DOHH2 (cell line): ENCODE data around the gene GNB1L.

Experiments
- H3F3A ChIP-seq: fragments of 200-600 bp; sonication (generic), shearing (Covaris generic); 2 replicates; pipeline ENCODE4 v1.6.0; 2016; ENCODE audit warnings: antibody characterized with exemption, mild to moderate bottlenecking; ENCODE audit not compliant: control insufficient read depth, insufficient read depth
- H3K27ac ChIP-seq: fragments of 200-600 bp; sonication (generic); 2 replicates; pipeline ENCODE4 v1.5.1; 2014; ENCODE audit warnings: low read depth, mild to moderate bottlenecking, low read length, moderate library complexity
- H3K27me3 ChIP-seq: fragments of 200-600 bp; sonication (generic); 2 replicates; pipeline ENCODE4 v1.6.1; 2014; ENCODE audit warnings: mild to moderate bottlenecking, low read length, mixed read lengths; ENCODE audit not compliant: control insufficient read depth
- H3K36me3 ChIP-seq: fragments of 200-600 bp; sonication (generic); 2 replicates; pipeline ENCODE4 v1.6.1; 2014; ENCODE audit warnings: mild to moderate bottlenecking, low read length, moderate library complexity, mixed read lengths; ENCODE audit not compliant: control insufficient read depth
- H3K4me1 ChIP-seq: fragments of 200-600 bp; sonication (generic); 2 replicates; pipeline ENCODE4 v1.6.1; 2014; ENCODE audit warnings: mild to moderate bottlenecking, low read length, mixed read lengths; ENCODE audit not compliant: control insufficient read depth
- H3K4me2 ChIP-seq: fragments of 200-600 bp; sonication (generic); 2 replicates; pipeline ENCODE4 v1.6.0; 2014; ENCODE audit warnings: mild to moderate bottlenecking, low read length, moderate library complexity
- H3K4me3 ChIP-seq: fragments of 200-600 bp; sonication (generic); 2 replicates; pipeline ENCODE4 v1.5.1; 2014; ENCODE audit warnings: mild to moderate bottlenecking, low read length, mixed read lengths
- H3K79me2 ChIP-seq: fragments of 200-600 bp; sonication (generic); 2 replicates; pipeline ENCODE4 v1.6.1; 2014; ENCODE audit warnings: mild to moderate bottlenecking, low read length, mixed read lengths; ENCODE audit not compliant: control insufficient read depth
- H3K9me2 ChIP-seq: fragments of 200-600 bp; sonication (generic); replicated peaks from 2 replicates; pipeline ENCODE4 v1.6.1; 2014; ENCODE audit warnings: mild to moderate bottlenecking, low read length, mixed read lengths; ENCODE audit not compliant: control insufficient read depth
- H3K9me3 ChIP-seq: fragments of 200-600 bp; sonication (generic); 2 replicates; pipeline ENCODE4 v1.6.1; 2014; ENCODE audit warnings: antibody characterized with exemption, low read length, mixed read lengths; ENCODE audit not compliant: control insufficient read depth, insufficient read depth
- H4K20me1 ChIP-seq: fragments of 200-600 bp; sonication (generic); 2 replicates; pipeline ENCODE4 v1.6.0; 2014; ENCODE audit warnings: low read depth, mild to moderate bottlenecking, antibody characterized with exemption, low read length, moderate library complexity; ENCODE audit not compliant: control insufficient read depth, insufficient read depth
- EZH2phosphoT487 ChIP-seq: fragments of 200-600 bp; sonication (generic); IDR thresholded peaks from 2 replicates; pipeline ENCODE4 v1.6.1; 2017; ENCODE audit warnings: borderline replicate concordance, mild to moderate bottlenecking, antibody characterized with exemption, low read length, moderate library complexity, mixed read lengths
- TF ChIP-seq, protein P1 (sequence below): fragments of 200-600 bp; sonication (generic); IDR thresholded peaks from one replicate; pipeline ENCODE4 v1.5.1; 2014; ENCODE audit warnings: antibody characterized with exemption, mild to moderate bottlenecking, low read depth, low read length; ENCODE audit not compliant: poor library complexity, severe bottlenecking

GNB1L gene

DNA sequence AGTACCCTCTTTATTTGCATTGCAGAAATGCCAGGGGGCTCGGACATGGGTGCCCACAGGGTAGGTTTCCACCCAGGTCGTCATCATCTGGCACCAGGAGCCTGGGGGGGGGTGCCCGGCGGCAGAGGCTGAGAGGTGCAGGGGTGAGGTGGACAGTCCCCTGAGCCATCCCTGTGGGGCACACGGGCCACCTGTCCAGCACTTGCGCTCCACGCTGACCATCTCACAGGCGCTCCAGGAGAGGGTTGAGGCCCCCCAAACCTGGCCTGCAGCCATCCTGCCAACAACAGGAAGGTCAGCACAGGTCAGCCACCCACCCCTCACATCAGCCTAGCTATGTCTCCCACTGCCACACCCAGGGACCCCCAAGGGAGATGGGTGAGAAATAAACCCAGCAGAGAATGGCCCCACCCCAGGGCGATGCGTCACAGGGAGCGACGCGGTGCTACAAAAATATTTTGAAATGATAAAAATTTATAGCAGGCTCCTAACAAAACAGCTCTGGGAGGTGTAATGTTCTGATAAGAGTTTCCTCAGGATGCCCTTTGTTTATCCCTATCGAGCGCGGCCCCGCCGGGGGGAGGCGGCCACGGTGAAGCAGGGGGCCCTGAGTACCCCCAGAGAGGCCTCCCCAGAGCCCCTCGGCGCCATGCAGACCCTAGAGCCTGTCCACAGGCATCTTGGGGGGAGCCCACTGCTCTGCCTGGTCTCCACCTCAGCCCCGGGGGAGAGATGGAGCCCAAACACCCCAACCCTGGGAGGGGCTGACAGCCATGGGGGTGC, 21.0 kb upstream of the GNB1L start:
- no peak overlapping the region for H3K4me2 ChIP-seq
- no peak overlapping the region for H3K4me3 ChIP-seq
- no peaks in the 10 kb centered on the region for H3K9me3 ChIP-seq
- peaks cover 5% of the 10 kb centered on the region; the same call in 1 of the 2 replicates for H3K4me1 ChIP-seq
- H3K27me3 ChIP-seq = no peaks in the 10 kb centered on the region
- no peak overlapping the region for H3K27ac ChIP-seq
- TF ChIP-seq, protein P1, sequence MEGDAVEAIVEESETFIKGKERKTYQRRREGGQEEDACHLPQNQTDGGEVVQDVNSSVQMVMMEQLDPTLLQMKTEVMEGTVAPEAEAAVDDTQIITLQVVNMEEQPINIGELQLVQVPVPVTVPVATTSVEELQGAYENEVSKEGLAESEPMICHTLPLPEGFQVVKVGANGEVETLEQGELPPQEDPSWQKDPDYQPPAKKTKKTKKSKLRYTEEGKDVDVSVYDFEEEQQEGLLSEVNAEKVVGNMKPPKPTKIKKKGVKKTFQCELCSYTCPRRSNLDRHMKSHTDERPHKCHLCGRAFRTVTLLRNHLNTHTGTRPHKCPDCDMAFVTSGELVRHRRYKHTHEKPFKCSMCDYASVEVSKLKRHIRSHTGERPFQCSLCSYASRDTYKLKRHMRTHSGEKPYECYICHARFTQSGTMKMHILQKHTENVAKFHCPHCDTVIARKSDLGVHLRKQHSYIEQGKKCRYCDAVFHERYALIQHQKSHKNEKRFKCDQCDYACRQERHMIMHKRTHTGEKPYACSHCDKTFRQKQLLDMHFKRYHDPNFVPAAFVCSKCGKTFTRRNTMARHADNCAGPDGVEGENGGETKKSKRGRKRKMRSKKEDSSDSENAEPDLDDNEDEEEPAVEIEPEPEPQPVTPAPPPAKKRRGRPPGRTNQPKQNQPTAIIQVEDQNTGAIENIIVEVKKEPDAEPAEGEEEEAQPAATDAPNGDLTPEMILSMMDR = no peak
- no peak for TF ChIP-seq EZH2phosphoT487
- no peaks in the 10 kb centered on the region for H3F3A ChIP-seq
- H4K20me1 ChIP-seq = no peaks in the 10 kb centered on the region
- no peaks in the 10 kb centered on the region for H3K79me2 ChIP-seq
- no peaks in the 10 kb centered on the region for H3K36me3 ChIP-seq
- no peaks in the 10 kb centered on the region for H3K9me2 ChIP-seq

DNA sequence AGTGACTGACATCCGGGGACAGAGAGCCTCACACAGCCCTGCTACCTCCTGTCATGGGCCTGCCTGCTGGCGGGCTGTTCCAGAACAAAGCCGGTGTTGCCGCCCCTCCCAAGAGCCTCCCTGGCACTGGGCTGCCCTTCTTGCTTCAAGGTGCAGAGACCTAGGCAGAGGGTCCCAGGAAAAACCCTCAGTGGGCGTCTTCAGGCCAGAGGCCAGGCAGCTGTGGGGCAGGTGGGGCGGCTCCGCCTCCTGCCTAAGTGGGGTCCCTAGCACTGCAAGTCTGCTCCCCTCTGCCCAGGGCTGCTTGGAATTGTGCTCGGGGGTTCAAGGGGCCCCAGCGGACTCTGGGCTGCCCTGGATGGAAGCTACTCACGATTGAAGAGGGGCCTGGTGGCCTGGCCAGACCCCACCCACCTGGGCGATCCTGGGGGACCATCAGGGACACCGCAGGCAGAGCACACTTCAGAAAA, 20.4 kb upstream of the GNB1L start:
- no peaks in the 10 kb centered on the region for H3K79me2 ChIP-seq
- TF ChIP-seq, protein P1 = no peak
- TF ChIP-seq EZH2phosphoT487 = no peak
- H4K20me1 ChIP-seq = no peaks in the 10 kb centered on the region
- no peak overlapping the region for H3K4me2 ChIP-seq
- no peak overlapping the region for H3K4me3 ChIP-seq
- H3K27me3 ChIP-seq = no peaks in the 10 kb centered on the region
- no peaks in the 10 kb centered on the region for H3K9me2 ChIP-seq
- H3F3A ChIP-seq = no peaks in the 10 kb centered on the region
- H3K4me1 ChIP-seq = peaks cover 5% of the 10 kb centered on the region; the same call in 1 of the 2 replicates
- no peaks in the 10 kb centered on the region for H3K36me3 ChIP-seq
- H3K27ac ChIP-seq = no peak overlapping the region
- no peaks in the 10 kb centered on the region for H3K9me3 ChIP-seq

DNA sequence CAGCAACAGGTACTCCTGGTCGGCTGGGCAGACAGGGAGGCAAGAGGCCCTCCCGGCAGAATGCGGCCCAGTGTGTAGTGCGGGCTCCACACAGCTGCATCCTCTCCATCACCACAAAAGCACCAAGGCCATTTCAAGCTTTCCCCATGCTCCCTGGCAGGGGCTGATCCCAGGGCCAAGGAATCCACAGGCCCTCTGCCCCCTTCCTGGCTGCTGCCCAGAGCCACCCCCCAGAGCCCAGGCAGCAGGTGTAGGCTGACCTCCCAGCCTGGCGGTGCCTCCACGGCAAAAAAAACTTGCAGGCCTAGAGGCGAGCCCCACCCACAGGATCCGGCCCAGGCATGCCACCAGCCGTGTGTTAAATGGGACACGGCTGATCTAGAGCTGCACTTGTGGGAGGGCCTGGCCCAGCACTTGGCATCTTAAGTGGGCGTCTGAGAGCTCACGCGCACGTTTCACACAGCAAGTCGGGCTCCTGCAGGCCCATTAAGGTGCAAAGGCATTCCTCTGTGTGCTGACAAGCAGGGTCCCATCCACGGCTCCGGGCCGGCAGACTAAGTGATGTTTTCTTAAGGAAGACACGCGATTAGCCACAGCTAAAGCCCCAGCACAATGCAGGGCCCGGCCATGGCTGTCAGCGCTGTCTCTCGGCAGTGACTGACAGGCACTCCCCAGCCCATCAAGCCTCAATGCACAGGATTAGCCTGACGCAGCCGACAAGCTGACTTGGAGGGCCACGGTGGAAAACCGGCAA, 19.8 kb upstream of the GNB1L start:
- no peaks in the 10 kb centered on the region for H3F3A ChIP-seq
- no peak overlapping the region for H3K4me3 ChIP-seq
- no peaks in the 10 kb centered on the region for H3K9me2 ChIP-seq
- H3K27ac ChIP-seq = no peak overlapping the region
- H3K36me3 ChIP-seq = no peaks in the 10 kb centered on the region
- no peaks in the 10 kb centered on the region for H3K27me3 ChIP-seq
- H4K20me1 ChIP-seq = no peaks in the 10 kb centered on the region
- TF ChIP-seq, protein P1 = no peak
- no peak for TF ChIP-seq EZH2phosphoT487
- H3K79me2 ChIP-seq = no peaks in the 10 kb centered on the region
- H3K4me2 ChIP-seq = no peak overlapping the region
- H3K4me1 ChIP-seq = peaks cover 5% of the 10 kb centered on the region; the same call in 1 of the 2 replicates
- no peaks in the 10 kb centered on the region for H3K9me3 ChIP-seq
